ENCODE results near the gene ZSCAN9. TPM values are rescaled to one million over a fixed set of nuclear protein-coding genes. Genes with fewer than 3 reads are reported as not detected.

ZSCAN9 gene
- total RNA-seq, 1 experiment from 2014 or later = 14.4 TPM

GRCh38 chr6:28277746-28278145 lies 52.7 kb downstream of the ZSCAN9 start:
- no peaks in the 10 kb centered on the region for H3K36me3 ChIP-seq (ENCODE audit: control insufficient read depth, insufficient read depth, low read length)
- no TSS peak for BruUV-seq (replicated peaks)
- CTCF ChIA-PET = no interaction called here
- no peak for ATAC-seq
- intact Hi-C loops (cut with micrococcal nuclease; ENCODE audit: unreplicated experiment) (no loop called here), in situ Hi-C loops (cut with HindIII; ENCODE audit: low pct_unique_long_range_greater_than_20kb, low sequenced_read_pairs) (no loop called here)
- no peaks in the 10 kb centered on the region for H3K27me3 ChIP-seq (ENCODE audit: control insufficient read depth, insufficient read depth, low read length)
- H3K9me3 ChIP-seq (ENCODE audit: control insufficient read depth, insufficient read depth, low read depth, low read length) = no peaks in the 10 kb centered on the region; the same call in 1 of the 2 replicates
- peaks cover 4% of the 10 kb centered on the region; the same call in 1 of the 2 replicates for H3K4me1 ChIP-seq (ENCODE audit: control insufficient read depth, insufficient read depth, low read length)
- TF ChIP-seq CTCF (IDR thresholded peaks at IDR 0.05) = no peak
- no peak for TF ChIP-seq TCF7L2 (IDR thresholded peaks at IDR 0.05; ENCODE audit: low read depth, low read length)
- TF ChIP-seq REST (IDR thresholded peaks at IDR 0.05; ENCODE audit: insufficient read depth in 1 of 2, low read depth in 2 of 2, low read length in 1 of 2) = no peak
- TF ChIP-seq SIN3A (IDR thresholded peaks at IDR 0.05; ENCODE audit: borderline replicate concordance, insufficient read depth, low read depth, low read length) = no peak
- POLR2A ChIA-PET = no interaction called here
- DNase-seq (ENCODE audit: low read depth, low spot score) = no peak
- H3K27ac ChIP-seq (ENCODE audit: low read length) = no peak overlapping the region
- no peak overlapping the region for H3K4me3 ChIP-seq (ENCODE audit: low read depth in 2 of 2, low read length in 2 of 2)

- Histone ChIP-seq H3K27ac (ENCODE audit: low read length) (peak overlapping the region; percentile 89), H3K27me3 (ENCODE audit: control insufficient read depth, insufficient read depth, low read length) (no peaks in the 10 kb centered on the region), H3K36me3 (ENCODE audit: control insufficient read depth, insufficient read depth, low read length) (0 out of 2 replicates have a peak, but pooled peaks cover 3% of the 10 kb centered on the region), H3K4me1 (ENCODE audit: control insufficient read depth, insufficient read depth, low read length) (peaks cover 7% of the 10 kb centered on the region; the same call in 1 of the 2 replicates), H3K4me3 (ENCODE audit: low read depth in 2 of 2, low read length in 2 of 2) (peak overlapping the region; percentile 68 to 82), H3K9me3 (ENCODE audit: control insufficient read depth, insufficient read depth, low read depth, low read length) (no peaks in the 10 kb centered on the region; the same call in 1 of the 2 replicates)
- no TSS peak for BruUV-seq (replicated peaks)
- CTCF ChIA-PET = no interaction called here
- POLR2A ChIA-PET = no interaction called here
- DNase-seq (ENCODE audit: low read depth, low spot score) (no peak), ATAC-seq (no peak)
- intact Hi-C loops (cut with micrococcal nuclease; ENCODE audit: unreplicated experiment) = no loop called here
- in situ Hi-C loops (cut with HindIII; ENCODE audit: low pct_unique_long_range_greater_than_20kb, low sequenced_read_pairs) = no loop called here
- TF ChIP-seq CTCF (IDR thresholded peaks at IDR 0.05) (no peak), SIN3A (IDR thresholded peaks at IDR 0.05; ENCODE audit: borderline replicate concordance, insufficient read depth, low read depth, low read length) (no peak), POLR2AphosphoS5 (IDR thresholded peaks at IDR 0.05; ENCODE audit: low read depth, low read length) (no peak), REST (IDR thresholded peaks at IDR 0.05; ENCODE audit: insufficient read depth in 1 of 2, low read depth in 2 of 2, low read length in 1 of 2) (no peak), TCF7L2 (IDR thresholded peaks at IDR 0.05; ENCODE audit: low read depth, low read length) (no peak)
These were observed 55.7 kb downstream of the ZSCAN9 start for GRCh38 chr6:28280595-28281287.
